NCI-H1048 (cell line): ENCODE data around the gene STAT6.
A peak's percentile ranks its signal among the peaks of the same experiment; 100 is the strongest.

Source experiments
- DNase-seq: peaks from one replicate; lab custom pipeline; 2025; lab: John Stamatoyannopoulos, UW

The STAT6 gene

DNA sequence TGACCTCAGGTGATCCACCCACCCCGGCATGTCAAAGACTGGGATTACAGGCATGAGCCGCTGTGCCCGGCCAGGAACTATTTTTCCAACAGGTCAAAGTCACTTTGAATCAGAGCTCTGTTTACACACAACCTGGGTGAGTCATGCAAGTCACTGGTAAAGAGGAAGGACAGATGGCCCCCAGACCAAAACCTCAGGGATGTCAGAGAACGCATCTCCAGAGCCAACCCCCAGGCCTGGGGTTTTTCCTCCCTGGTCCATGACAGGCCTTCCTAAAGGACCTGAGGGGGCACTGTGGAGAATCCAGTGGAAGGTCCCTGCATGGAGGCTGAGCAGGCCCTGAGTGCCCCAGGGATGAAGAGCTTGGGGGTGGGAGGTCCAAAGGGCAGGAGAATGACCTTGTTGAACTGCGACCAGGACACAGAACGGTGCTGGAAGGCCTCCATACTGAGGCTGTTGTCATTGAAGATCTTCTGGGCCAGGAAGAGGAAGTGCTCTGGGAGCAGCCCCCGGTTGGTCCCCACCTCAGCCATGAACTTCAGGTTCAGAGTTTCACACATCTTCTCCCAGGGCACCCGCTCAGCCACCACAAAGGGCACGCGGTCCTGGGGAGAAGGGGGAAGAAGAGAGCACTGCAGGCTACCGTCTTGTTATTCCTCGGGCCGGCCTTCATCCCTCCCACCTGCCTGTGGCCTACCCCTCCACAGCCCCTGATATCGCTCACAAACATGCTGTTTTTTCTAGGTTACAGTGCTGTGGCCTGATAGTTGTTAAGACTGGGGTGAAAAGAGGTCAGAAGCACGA is 9.1 kb downstream of the STAT6 start:
- no peak for DNase-seq

DNA sequence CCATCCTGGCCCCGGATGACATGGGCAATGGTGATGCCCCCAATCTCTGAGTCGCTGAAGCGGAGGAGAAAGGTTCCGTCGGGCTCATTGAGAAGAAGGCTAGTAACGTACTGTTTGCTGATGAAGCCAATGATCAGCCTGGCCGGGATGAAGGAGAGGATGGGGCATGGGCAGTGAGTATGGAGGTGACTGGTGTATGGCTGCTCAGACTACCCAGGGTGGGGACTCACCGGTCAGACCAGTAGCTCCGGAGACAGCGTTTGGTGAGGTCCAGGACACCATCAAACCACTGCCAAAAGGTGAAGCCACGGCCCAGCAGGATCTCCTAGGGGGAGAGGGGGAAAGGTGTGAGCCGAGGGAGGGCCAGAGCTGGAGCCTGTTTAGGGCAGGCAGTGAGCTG is 11.4 kb downstream of the STAT6 start:
- DNase-seq, result no peak

DNA sequence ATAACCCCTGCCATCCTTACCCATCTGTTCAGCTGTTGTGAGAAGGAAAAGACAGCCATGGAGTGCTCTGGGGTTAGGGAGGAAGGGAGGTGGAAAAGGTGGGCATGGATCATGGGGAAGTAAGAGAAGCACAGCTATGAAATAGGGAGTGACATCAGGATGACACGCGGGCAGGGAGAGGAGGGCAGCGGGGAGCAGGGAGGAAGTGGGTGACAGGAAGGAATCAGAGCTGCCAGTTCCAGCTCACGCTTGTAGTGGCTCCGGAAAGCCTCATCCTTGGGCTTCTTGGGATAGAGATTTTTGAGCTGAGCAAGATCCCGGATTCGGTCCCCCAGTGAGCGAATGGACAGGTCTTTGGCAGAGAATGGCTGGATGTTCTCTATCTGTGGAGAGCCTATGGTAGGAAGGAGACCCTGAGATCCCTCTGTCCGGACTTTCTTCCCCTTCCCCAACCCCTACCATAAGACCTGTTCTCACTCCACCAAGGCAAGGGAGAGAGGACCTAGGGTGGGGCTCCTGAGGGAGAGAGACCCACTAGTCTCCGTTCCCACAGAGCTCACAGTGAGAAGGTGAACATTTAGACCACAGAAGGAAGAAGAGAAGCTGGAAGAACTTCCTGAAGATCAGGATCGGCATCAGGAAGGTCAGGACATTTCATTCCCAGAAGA is 12.0 kb downstream of the STAT6 start:
- DNase-seq, result no peak

DNA sequence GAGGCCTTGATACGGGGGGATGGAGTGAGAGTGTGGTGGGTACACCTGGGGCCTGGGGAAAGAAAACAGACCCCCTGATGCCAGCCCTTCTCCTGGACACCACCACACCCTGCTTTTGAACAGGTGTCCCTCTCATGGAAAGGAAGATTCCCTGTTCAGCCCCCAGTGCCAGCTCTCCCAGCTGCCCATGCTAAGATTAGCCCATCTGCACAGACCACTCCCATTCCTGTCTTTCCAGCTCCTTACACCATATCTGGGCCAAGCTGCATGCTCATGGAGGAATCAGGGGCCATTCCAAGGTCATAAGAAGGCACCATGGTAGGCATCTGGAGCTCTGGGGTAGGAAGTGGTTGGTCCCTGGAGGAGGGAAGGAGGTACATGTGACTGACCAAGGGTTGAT is 12.6 kb downstream of the STAT6 start:
- no peak for DNase-seq

DNA sequence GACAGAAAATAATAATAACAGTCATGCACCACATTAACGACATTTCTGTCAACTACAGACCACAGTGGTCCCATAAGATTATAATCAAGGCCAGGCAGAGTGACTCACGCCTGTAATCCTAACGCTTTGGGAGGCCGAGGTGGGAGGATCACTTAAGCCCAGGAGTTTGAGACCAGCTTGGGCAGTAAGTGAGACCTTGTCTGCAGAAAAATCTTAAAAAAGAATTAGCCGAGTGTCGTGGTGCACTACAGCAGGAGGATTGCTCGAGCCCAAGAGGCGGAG is 13.7 kb downstream of the STAT6 start:
- DNase-seq, result no peak

DNA sequence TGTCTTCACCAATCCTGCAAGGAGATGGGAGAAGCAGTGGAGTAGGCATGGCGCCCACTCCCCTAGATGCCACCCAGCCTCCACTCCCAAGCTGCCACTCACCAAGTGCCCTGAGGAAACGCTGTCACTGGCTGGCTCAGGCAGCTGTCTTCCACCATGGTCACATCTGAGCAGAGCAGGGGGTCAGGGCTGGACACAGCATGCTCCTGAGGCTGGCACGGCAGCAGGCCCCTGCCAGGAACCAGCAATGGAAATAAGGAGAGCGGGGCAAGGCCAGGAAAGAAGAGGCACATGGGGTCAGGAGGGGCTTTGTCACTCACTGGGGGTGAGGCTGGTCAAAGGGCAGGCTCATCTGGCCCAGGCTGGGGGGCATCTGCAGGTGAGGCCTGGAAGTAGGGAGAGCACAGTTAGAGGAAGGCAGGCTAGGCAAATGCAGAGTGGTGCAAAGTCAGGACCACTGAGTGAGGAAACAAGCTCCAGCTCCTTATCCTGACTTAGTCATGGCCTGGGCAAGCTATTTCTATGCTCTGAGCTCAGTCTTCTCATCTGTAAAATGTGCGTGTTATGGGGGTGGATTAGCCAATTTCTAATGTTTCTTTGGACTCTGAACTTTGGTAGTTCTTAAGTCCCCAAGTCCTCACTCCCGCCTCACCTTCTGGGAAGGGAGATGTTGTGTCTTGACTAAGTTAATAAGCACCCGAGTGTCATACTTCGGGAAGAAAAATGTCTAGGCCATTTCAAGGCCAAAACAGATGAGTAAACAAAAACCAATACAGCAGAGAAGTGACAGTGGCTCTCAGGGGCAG is 14.2 kb downstream of the STAT6 start:
- no peak for DNase-seq

DNA sequence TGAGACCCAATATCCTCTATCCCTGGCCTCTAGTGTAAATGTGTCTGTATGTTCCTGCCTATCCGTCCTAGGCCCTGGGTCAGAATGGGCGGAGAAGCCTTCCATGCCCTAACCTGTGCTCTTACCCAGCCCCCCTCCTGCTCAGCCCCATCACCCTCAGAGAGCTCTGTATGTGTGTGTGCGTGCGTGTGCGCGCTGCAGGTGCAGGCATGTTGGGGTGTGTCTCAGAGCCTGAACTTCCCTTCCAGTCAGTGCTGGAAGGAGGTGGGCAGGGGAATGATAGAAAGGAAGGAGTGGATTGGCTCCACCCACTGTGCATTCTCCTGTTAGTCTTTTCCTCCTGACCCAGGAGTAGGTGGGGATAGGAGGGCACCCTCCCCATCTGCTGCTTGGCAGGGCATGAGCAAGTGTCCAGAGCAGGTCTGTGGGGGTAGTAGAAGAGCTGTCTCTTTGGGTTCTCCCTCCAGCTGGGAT is 15.0 kb downstream of the STAT6 start:
- no peak for DNase-seq

DNA sequence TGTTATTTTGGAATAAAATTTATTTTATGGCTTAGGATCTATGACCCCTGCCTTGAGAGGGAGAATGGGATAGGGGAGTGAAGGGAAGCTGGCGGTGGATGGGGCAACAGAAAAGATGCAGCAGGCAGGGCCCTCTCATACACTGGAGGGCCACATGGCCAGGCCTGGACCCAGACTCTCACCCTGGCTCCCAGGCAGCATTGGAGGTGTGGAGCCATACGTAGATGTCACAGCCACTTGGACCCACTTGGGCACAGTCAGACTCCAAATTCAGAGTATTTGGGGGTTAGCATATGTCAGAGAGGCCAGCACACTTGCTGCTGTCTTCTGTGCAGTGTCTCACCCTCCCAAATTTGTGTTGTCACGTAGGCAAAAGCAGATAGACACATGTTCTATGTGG is 15.7 kb downstream of the STAT6 start:
- no peak for DNase-seq

DNA sequence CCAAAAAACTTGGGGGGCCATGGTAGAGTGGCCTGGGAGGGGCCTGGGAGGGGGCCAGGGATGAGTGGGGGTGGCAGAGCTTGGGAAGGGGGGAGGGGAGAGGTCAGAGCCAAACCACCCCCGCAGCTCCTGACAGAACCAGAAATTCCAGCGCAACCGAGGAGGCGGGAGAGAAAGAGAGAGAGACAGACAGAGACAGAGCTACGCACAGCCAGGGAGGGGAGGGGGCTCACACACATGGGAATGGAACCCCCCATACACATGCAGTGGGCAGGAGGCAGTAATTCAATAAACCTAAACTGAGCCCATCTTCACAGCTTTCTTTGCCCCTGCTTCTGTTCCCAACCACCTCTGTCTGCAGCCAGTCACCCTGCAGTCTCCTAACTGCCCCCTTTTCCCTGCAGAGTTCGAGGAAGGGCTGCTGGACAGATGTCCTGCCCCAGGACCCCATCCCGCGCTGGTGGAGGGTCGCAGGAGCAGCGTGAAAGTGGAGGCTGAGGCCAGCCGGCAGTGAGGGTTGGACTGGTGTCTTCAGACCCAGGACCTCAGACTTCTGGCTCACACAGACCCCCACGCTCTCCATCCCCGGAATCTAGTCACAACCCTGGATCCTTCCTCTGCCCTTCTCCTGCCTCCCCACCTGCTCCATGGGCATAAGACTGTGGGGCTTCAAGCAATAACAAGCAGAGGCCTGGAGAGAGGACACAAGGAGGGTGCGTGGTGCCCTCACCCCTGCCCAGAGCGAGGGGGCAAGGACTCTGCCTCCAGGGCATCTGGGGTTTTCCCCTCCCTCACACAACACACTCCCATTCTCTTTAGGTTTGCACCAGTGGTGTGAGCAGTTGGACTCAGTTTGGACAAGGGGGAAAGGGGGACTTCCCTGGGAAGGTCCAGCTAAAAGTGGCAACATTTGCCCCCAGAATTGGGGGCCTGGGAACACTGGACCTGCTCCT is 16.7 kb downstream of the STAT6 start:
- DNase-seq, result no peak

DNA sequence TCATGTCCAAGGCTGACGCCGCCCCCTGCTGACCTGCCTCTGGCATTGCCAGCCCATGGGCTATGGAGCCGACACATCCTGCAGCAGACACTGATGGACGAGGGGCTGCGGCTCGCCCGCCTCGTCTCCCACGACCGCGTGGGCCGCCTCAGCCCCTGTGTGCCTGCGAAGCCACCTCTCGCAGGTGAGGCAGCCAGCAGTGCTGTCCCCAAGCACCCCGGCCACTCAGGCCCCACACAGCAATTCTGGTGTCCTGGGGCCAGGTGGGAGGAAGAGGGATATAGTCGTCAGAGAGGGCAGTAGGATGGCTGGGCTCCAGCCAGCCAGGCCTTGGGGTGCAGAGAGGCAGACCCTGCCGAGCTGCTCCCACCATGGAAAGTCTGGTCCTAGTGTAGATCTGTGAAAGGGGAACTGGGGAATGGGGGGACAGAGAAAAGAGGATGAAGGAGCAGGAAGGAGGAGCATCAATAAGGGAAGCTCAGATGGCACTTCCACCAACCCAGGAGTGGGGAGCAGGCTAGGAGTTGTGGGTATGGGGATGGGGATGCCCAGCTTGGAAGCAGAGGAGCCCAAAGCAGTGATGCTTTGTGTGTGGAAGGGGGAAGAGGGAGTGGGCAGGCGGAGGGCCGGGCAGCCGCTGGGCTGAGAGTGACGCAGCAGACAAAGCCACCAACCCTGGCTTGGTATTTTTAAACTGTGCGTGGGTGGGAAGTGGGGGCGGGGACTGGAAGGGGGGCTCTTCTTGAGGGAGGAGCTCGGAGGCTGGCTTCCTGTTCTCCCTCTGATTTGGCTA is 17.6 kb downstream of the STAT6 start:
- DNase-seq, result no peak

DNA sequence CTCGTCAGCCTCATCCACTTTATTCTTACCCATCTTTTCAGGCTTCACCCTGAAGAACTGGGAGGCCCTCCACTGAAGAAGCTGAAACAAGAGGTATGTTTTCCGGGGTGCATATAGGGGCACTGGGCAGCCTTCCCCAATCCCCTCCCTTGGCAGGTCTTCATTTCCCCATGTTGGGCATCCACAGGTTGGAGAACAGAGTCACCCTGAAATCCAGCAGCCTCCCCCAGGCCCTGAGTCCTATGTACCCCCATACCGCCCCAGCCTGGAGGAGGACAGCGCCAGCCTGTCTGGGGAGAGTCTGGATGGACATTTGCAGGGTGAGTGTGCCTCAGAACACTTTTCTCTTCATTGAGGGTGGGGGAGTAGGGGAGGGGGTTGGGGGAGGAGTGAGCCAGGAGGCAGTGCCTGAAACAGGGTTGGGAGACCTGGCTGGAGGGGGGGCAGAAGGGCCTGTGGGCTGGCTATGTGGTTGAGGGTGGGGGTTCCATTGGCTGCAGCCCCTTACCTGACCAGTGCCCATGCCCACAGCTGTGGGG is 18.2 kb downstream of the STAT6 start:
- DNase-seq, result no peak

DNA sequence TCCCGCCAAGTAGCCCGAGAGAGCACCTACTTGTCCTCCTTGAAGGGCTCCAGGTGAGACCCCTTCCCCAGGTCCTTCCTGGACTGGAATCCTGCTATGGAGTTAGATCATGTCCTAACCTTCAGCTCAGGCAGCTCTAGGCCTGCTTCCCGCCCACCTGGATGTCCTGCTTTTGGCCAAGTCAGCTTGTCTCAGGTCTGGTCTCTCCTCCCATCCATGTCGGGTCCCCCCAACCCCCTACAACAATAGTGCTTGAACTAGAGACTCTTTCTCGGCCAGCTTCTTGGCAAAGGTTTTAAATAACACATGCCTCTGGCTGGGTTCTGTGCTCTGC is 18.7 kb downstream of the STAT6 start:
- no peak for DNase-seq

DNA sequence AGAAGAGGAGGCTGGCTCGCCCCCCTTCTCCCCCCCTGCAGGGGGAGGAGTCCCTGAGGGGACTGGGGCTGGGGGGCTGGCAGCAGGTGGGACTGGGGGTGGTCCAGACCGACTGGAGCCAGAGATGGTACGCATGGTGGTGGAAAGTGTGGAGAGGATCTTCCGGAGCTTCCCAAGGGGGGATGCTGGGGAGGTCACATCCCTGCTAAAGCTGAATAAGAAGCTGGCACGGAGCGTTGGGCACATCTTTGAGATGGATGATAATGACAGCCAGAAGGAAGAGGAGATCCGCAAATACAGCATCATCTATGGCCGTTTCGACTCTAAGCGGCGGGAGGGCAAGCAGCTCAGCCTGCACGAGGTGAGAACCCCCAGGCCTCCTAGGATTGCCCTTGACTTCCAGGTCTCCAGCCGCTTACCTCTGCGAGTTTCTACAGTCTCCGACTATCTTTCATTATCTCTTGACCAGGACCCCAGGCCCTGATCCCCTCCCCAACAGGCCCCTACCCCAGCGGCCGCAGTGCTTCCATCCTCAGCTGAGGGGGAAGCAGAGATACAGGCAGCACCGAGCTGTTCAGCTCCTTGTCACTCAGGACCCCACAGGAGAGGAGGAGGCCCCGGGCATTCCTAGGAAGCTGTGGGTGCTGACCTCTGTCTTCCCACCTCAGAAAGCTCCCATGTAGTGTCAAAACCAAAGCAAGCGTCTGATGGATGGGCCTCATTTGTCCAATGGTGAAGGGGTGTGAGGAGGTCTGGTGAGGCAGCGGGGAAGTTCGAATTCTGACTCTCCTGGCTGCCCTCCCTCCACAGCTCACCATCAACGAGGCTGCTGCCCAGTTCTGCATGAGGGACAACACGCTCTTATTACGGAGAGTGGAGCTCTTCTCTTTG is 19.3 kb downstream of the STAT6 start:
- DNase-seq, result no peak

DNA sequence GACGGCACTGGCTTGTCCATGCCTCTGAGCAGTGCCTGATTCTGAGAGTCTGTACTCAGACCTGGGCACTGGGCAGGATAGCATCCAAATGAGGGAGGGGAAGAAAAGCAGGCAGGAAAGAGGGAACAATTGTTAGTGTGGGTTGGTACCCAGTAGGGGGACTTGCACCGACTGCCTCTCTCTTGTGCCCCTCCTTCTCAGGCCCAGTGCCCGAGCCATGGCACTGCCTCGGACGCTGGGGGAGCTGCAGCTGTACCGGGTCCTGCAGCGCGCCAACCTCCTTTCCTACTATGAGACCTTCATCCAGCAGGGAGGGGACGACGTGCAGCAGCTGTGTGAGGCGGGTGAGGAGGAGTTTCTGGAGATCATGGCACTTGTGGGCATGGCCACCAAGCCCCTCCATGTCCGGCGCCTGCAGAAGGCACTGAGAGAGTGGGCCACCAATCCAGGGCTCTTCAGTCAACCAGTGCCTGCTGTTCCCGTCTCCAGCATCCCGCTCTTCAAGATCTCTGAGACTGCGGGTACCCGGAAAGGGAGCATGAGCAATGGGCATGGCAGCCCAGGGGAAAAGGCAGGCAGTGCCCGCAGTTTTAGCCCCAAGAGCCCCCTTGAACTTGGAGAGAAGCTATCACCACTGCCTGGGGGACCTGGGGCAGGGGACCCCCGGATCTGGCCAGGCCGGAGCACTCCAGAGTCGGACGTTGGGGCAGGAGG is 20.1 kb downstream of the STAT6 start:
- no peak for DNase-seq

DNA sequence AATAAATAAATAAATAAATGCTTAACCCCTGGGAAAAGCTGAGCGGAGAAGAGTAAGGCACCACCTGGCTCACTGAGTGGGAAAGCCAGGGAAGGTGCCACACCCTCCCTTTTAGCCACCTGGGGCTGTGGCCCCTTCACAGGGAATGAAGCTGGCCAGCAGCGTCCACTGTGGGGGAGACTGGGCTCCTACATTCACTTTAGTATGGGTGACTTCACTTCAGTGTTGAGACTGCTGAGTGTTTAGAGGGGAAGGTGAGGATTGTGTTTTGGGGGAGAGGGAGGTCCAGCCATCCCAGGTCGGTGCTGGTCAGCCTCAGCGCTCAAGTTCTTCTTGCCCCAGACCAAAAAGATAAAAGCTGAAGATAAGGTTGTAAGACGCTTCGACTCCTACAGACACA is 20.7 kb downstream of the STAT6 start:
- DNase-seq, result no peak

DNA sequence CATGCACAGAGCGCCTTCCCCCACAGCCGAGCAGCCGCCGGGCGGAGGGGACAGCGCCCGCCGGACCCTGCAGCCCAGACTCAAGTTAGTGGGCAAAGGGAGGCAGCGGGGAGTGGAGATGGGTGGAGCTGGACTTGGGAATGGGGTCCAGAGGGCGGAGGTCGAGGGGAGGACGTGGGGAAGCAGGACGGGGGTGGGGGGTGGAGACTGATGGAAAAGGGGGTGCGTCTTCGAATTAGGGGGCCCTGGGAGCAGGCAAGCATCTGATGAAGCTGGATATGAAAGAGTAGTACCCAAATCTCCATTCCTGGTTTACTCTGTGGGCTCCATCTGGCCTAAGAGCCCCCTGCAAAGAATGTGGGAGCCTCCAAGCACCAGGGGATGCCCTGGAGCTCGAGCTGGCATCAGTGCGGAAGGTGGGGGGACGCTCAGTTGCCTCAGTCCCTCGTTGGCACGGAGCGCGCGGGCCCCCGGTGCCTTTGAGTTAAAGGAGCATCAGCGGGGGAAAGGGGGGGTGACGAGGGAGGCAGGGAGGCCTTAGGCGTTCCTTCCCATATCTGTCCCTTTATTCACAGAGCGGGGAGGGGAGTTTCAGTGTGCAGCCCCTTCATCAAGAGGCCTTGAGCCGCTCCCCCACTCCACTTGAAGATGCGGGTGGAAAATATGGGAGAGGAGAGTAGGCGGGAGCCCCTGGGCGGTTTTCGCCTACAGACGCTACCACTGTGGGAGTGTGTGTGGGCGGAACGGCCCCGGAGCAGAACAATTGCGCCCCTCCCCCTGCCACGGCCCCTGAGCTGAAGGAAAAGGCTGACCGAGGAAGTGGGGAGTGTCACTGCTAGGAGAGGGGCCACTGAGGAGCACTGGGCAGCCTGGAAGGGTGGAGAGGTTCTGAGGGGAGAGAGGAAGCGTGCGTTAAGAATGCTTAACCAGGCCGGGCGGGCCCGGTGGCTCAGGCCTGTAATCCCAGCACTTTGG is 21.6 kb downstream of the STAT6 start:
- no peak for DNase-seq

DNA sequence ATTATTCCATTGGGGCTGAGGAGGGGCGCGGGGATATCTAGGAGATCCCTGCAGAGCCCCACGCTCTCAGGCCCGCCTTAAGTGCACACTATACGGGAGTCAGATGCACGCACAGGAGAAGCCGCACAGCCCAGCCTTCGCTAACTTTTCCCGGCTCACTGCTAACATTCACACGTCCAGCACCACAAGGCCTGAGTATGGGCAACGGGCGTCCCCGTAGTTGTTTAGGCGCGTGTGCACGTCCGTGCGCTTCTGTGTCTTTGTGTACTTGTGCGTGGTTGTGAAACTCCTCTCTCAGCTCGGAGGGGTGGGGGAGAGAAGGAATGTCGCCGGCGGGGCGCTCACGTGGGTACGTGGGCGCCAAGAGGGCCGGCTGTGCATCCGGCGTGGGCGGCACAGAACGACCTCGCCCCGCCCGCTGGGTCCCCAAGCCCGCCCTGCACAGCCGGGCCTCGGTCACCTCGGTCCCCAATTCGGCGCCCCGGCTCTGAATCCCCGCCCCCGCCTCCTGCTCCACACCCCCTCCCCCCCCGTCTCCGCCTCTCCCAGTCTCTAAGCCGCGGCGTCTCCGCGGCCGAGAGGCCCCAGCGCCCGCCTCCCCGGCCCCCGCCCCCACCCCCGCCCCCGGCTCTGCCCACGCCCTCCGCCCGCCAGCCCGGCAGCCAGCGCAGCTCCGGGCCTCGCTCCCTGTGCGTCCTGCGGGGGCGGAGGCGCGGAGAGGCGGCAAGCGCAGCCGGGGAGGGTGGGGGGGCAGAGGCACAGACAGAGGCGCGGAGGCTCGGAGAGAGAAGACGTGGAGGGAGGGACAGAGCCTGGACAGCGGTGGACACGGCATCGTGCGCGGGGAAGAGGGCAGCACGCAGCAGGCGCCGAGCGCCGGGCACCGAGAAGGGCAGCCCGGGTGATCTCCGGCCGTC is 22.6 kb downstream of the STAT6 start, which contains the start of gene NAB2:
Gene NAB2, plus strand, starts transcription at position 761 of the 917 bp plus-strand sequence. CDS start 158 bp downstream, outside the sequence.
- peak; percentile 80 for DNase-seq
